Psoas muscle (tissue), 8 donors: Measurements from ENCODE around the gene GALNT12. TPM values are rescaled to one million over a fixed set of nuclear protein-coding genes. Genes with fewer than 3 reads are reported as not detected.

Source experiments
- ATAC-seq, 4 donors: fragments of 200-7000 bp; cut with Tn5 transposase; one replicate each; pipeline ENCODE4 v1.9.1; 2020; ENCODE audit warnings: moderate library complexity in 3 of 4, mild to moderate bottlenecking in 2 of 4
- DNase-seq, 2 donors: peaks; one replicate each; pipeline ENCODE4 v3.0.0-alpha.2; 2020
- H3K27ac ChIP-seq: fragments of 200-600 bp; one replicate; pipeline ENCODE4 v1.8.0; 2022
- H3K27me3 ChIP-seq, 3 donors: fragments of 200-600 bp in 1 of 3; one replicate each; pipeline versions ENCODE4 v1.6.1 to v1.8.0; 2013 to 2022; ENCODE audit warnings: low read length in 2 of 3, mild to moderate bottlenecking in 2 of 3, moderate library complexity in 1 of 3; ENCODE audit not compliant: insufficient read depth in 3 of 3
- H3K36me3 ChIP-seq, 2 donors: fragments of 200-600 bp in 1 of 2; one replicate each; pipeline versions ENCODE4 v1.6.1 to v1.8.0; 2013 to 2022; ENCODE audit warnings: low read depth in 1 of 2, mild to moderate bottlenecking in 1 of 2, moderate library complexity in 1 of 2; ENCODE audit not compliant: insufficient read depth in 1 of 2
- H3K4me1 ChIP-seq: fragments of 200-600 bp; one replicate; pipeline ENCODE4 v1.8.0; 2022
- H3K4me3 ChIP-seq: fragments of 200-600 bp; one replicate; pipeline ENCODE4 v1.8.0; 2022; ENCODE audit warnings: mild to moderate bottlenecking
- H3K9me3 ChIP-seq: fragments of 200-600 bp; one replicate; pipeline ENCODE4 v1.8.0; 2022
- CTCF ChIP-seq: fragments of 200-600 bp; IDR thresholded peaks from one replicate; pipeline ENCODE4 v1.8.0; 2022; ENCODE audit warnings: antibody characterized with exemption
- WGBS, 3 donors: extraction: QIAGEN DNeasy Blood & Tissue Kit; methylation state at CpG; one replicate each; pipeline versions ENCODE4 v1.1.6 to v1.1.7; 2013; 5-methylcytosine and 5-hydroxymethylcytosine counted together
- intact Hi-C, 2 donors: fragments of 100-400 bp; cut with DNase I; formaldehyde crosslinking; loops; one replicate each; pipeline versions ENCODE4 v1.11.0 to v1.14.2; 2022
- polyA plus RNA-seq, 3 donors: library from polyadenylated mRNA; stranded (reverse); fragments of 200-250 nt; gene quantifications; one replicate each; pipeline ENCODE4 v1.2.3, GENCODE V29; 2013
- total RNA-seq, 4 donors: library from RNA; stranded (reverse); fragmentation: NEBNext Ultra II Directional in 2 of 4; extraction: Animal tissue kit (Norgen Biotek cat#: 25700) in 2 of 4; gene quantifications; one replicate each; pipeline versions ENCODE4 v1.2.1 to v1.2.4, GENCODE V29; 2021 to 2023
- donor health status: healthy with polysubstance abuse.
- donor health status: DM: no; HTN: no; CAD: no; lungs with moderate emphysema.
- donor health status: Bipolar disorder and iron deficiency.
- donor health status: healthy.
- donor health status: DM: yes; HTN: yes; CAD: no.
- donor health status: DM: no; HTN: no; CAD: no.
- donor health status: DM: no; HTN: no; CAD: no.
- donor health status: DM: yes; HTN: yes; CAD: no.

GALNT12 gene
- total and polyA plus RNA-seq, 7 donors, result 0.12 to 0.32 (median 0.28) TPM; not detected in 1

GRCh38 chr9:98822661-98823060, 15.2 kb downstream of the GALNT12 start:
- TF ChIP-seq CTCF, result no peak
- no peaks in the 10 kb centered on the region for H3K4me1 ChIP-seq
- H3K9me3 ChIP-seq, result no peaks in the 10 kb centered on the region
- H3K27me3 ChIP-seq, result no peaks in the 10 kb centered on the region
- no peak overlapping the region for H3K4me3 ChIP-seq
- no peak overlapping the region for H3K27ac ChIP-seq
- 88 to 90% (median 90%) methylated on average over 6 of the region's 6 CpGs for WGBS, 3 donors
- ATAC-seq (no peak), DNase-seq (no peak)
- no peaks in the 10 kb centered on the region for H3K36me3 ChIP-seq
- intact Hi-C loops, result no loop called here

GRCh38 chr9:98823666-98824334, 16.3 kb downstream of the GALNT12 start:
- no peaks in the 10 kb centered on the region for H3K36me3 ChIP-seq
- no peaks in the 10 kb centered on the region for H3K27me3 ChIP-seq
- ATAC-seq (no peak), DNase-seq (no peak)
- no peak overlapping the region for H3K4me3 ChIP-seq
- intact Hi-C loops, result no loop called here
- H3K27ac ChIP-seq, result no peak overlapping the region
- H3K9me3 ChIP-seq, result no peaks in the 10 kb centered on the region
- H3K4me1 ChIP-seq, result no peaks in the 10 kb centered on the region
- 89 to 97% (median 91%) methylated on average over 3 of the region's 3 CpGs for WGBS, 3 donors
- no peak for TF ChIP-seq CTCF

DNA sequence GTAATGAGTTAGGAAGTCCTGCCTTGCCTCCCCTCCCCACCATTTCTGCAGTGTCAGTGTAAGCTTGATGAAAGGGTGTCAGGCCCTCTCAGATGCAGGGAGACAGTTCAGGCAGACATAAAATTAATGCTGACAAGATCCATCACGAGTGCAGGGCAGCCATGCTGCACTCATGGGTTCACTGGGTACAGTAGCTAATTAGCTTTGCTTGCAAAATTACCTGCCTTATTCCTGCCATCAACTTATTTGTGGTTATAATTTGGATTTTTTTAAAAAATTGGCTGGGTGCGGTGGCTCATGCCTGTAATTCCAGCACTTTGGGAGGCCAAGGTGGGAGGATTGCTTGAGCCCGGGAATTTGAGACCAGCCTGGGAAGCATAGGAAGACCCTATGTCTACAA, 17.9 kb downstream of the GALNT12 start:
- Histone ChIP-seq H3K36me3 (no peaks in the 10 kb centered on the region), H3K4me3 (no peak overlapping the region), H3K27me3 (no peaks in the 10 kb centered on the region), H3K9me3 (no peaks in the 10 kb centered on the region), H3K4me1 (no peaks in the 10 kb centered on the region), H3K27ac (no peak overlapping the region)
- no peak for ATAC-seq
- intact Hi-C loops, result no loop called here
- TF ChIP-seq CTCF, result no peak
- 81 to 88% (median 86%) methylated on average over 3 of the region's 3 CpGs for WGBS, 3 donors
- no peak for DNase-seq

- no peak for DNase-seq
- ATAC-seq, result no peak
- 81 to 87% (median 82%) methylated on average over 20 of the region's 20 CpGs for WGBS, 3 donors
- no peaks in the 10 kb centered on the region for H3K9me3 ChIP-seq
- no peaks in the 10 kb centered on the region for H3K4me1 ChIP-seq
- no peaks in the 10 kb centered on the region for H3K27me3 ChIP-seq
- TF ChIP-seq CTCF, result no peak
- intact Hi-C loops, result no loop called here
- H3K4me3 ChIP-seq, result no peak overlapping the region
- H3K36me3 ChIP-seq, result no peaks in the 10 kb centered on the region
- no peak overlapping the region for H3K27ac ChIP-seq
These were observed 19.2 kb downstream of the GALNT12 start for GRCh38 chr9:98826716-98827115.

DNA sequence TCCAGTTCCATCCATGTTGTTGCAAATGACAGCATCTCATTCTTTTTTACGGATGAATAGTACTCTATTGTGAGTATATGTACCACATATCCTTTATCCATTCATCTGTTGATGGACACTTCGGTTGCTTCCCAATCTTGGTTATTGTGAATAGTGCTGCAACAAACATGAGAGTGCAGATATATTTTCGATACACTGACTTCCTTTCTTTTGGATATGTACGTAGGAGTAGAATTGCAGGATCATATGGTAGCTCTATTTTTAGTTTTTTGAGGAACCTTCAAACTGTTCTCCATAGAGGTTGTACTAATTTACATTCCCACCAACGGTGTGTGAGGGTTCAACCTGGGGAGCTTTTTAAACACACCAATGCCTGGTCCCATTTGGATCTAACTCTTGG, 22.3 kb downstream of the GALNT12 start:
- ATAC-seq, result no peak
- Histone ChIP-seq H3K27ac (no peak overlapping the region), H3K27me3 (no peaks in the 10 kb centered on the region), H3K36me3 (no peaks in the 10 kb centered on the region), H3K9me3 (no peaks in the 10 kb centered on the region), H3K4me3 (no peak overlapping the region), H3K4me1 (no peaks in the 10 kb centered on the region)
- intact Hi-C loops, result no loop called here
- no peak for TF ChIP-seq CTCF
- WGBS, 3 donors, result 84 to 88% (median 85%) methylated on average over 5 of the region's 5 CpGs
- no peak for DNase-seq
